ENCODE data around the gene AP1G1. TPM values are rescaled to one million over a fixed set of nuclear protein-coding genes. Genes with fewer than 3 reads are reported as not detected.

The AP1G1 gene
- total RNA-seq, 1 donor = 104 TPM

- TF ChIP-seq CTCF (IDR thresholded peaks at IDR 0.05; ENCODE audit: extremely low read depth, low read depth, low read length) = no peak
- Histone ChIP-seq H3K79me2 (ENCODE audit: insufficient read depth, low read length) (peaks cover 62% of the 10 kb centered on the region), H3K27me3 (ENCODE audit: insufficient read depth, low read length) (no peaks in the 10 kb centered on the region), H4K20me1 (ENCODE audit: insufficient read depth, low read length) (peaks cover 10% of the 10 kb centered on the region), H2AFZ (ENCODE audit: low read length) (no peak overlapping the region), H3K9me3 (ENCODE audit: low read depth, low read length) (no peaks in the 10 kb centered on the region), H3K4me1 (ENCODE audit: insufficient read depth, low read length) (peaks cover 7% of the 10 kb centered on the region), H3K4me3 (ENCODE audit: insufficient read depth, low read length) (no peak overlapping the region), H3K36me3 (ENCODE audit: insufficient read depth, low read length) (peaks cover 4% of the 10 kb centered on the region), H3K4me2 (ENCODE audit: insufficient read depth, low read length) (no peak overlapping the region), H3K27ac (ENCODE audit: low read depth, low read length) (no peak overlapping the region)
- no peak for DNase-seq (ENCODE audit: insufficient read length, low spot score, missing footprints)
These were observed 87.4 kb downstream of the AP1G1 start for GRCh38 chr16:71721066-71721740.

GRCh38 chr16:71712501-71712900, 96.1 kb downstream of the AP1G1 start:
- TF ChIP-seq CTCF (IDR thresholded peaks at IDR 0.05; ENCODE audit: extremely low read depth, low read depth, low read length) = no peak
- peaks cover 27% of the 10 kb centered on the region for H3K4me1 ChIP-seq (ENCODE audit: insufficient read depth, low read length)
- DNase-seq (ENCODE audit: insufficient read length, low spot score, missing footprints) = no peak
- H3K27ac ChIP-seq (ENCODE audit: low read depth, low read length) = no peak overlapping the region
- H3K27me3 ChIP-seq (ENCODE audit: insufficient read depth, low read length) = no peaks in the 10 kb centered on the region
- peaks cover 3% of the 10 kb centered on the region for H4K20me1 ChIP-seq (ENCODE audit: insufficient read depth, low read length)
- peaks cover 5% of the 10 kb centered on the region for H3K36me3 ChIP-seq (ENCODE audit: insufficient read depth, low read length)
- H3K9me3 ChIP-seq (ENCODE audit: low read depth, low read length) = no peaks in the 10 kb centered on the region
- H3K4me3 ChIP-seq (ENCODE audit: insufficient read depth, low read length) = no peak overlapping the region
- H3K79me2 ChIP-seq (ENCODE audit: insufficient read depth, low read length) = peaks cover 71% of the 10 kb centered on the region
- no peak overlapping the region for H2AFZ ChIP-seq (ENCODE audit: low read length)
- no peak overlapping the region for H3K4me2 ChIP-seq (ENCODE audit: insufficient read depth, low read length)

GRCh38 chr16:71711789-71712188, 96.8 kb downstream of the AP1G1 start:
- Histone ChIP-seq H4K20me1 (ENCODE audit: insufficient read depth, low read length) (peaks cover 3% of the 10 kb centered on the region), H3K9me3 (ENCODE audit: low read depth, low read length) (no peaks in the 10 kb centered on the region), H3K4me1 (ENCODE audit: insufficient read depth, low read length) (peaks cover 31% of the 10 kb centered on the region), H3K27me3 (ENCODE audit: insufficient read depth, low read length) (no peaks in the 10 kb centered on the region), H3K27ac (ENCODE audit: low read depth, low read length) (no peak overlapping the region), H3K79me2 (ENCODE audit: insufficient read depth, low read length) (peaks cover 68% of the 10 kb centered on the region), H2AFZ (ENCODE audit: low read length) (no peak overlapping the region), H3K4me3 (ENCODE audit: insufficient read depth, low read length) (no peak overlapping the region), H3K4me2 (ENCODE audit: insufficient read depth, low read length) (no peak overlapping the region), H3K36me3 (ENCODE audit: insufficient read depth, low read length) (peaks cover 5% of the 10 kb centered on the region)
- no peak for DNase-seq (ENCODE audit: insufficient read length, low spot score, missing footprints)
- TF ChIP-seq CTCF (IDR thresholded peaks at IDR 0.05; ENCODE audit: extremely low read depth, low read depth, low read length) = no peak

- Histone ChIP-seq H3K27ac (ENCODE audit: low read depth, low read length) (peak overlapping the region; percentile 42), H3K79me2 (ENCODE audit: insufficient read depth, low read length) (peaks cover 66% of the 10 kb centered on the region), H3K4me2 (ENCODE audit: insufficient read depth, low read length) (peak overlapping the region; percentile 71), H3K36me3 (ENCODE audit: insufficient read depth, low read length) (peaks cover 4% of the 10 kb centered on the region), H3K4me3 (ENCODE audit: insufficient read depth, low read length) (peak overlapping the region; percentile 3), H4K20me1 (ENCODE audit: insufficient read depth, low read length) (peaks cover 3% of the 10 kb centered on the region), H3K4me1 (ENCODE audit: insufficient read depth, low read length) (peaks cover 31% of the 10 kb centered on the region), H3K9me3 (ENCODE audit: low read depth, low read length) (no peaks in the 10 kb centered on the region), H3K27me3 (ENCODE audit: insufficient read depth, low read length) (no peaks in the 10 kb centered on the region), H2AFZ (ENCODE audit: low read length) (no peak overlapping the region)
- peak; percentile 66 for DNase-seq (ENCODE audit: insufficient read length, low spot score, missing footprints)
- no peak for TF ChIP-seq CTCF (IDR thresholded peaks at IDR 0.05; ENCODE audit: extremely low read depth, low read depth, low read length)
These were observed 99.3 kb downstream of the AP1G1 start for GRCh38 chr16:71709229-71709781.

Measured in osteoblast (primary cell).